T-cell (primary cell): ENCODE measurements around the gene PIP5K1C. TPM values are rescaled to one million over a fixed set of nuclear protein-coding genes. Genes with fewer than 3 reads are reported as not detected.
"Not testable (repeated sequence)": the region's sequence is repeated elsewhere in the genome, so short reads cannot be mapped to it uniquely, and the experiment has no call there.

Experiments used
- ATAC-seq, 4 experiments: fragments of 200-7000 bp in 3 of 4; fragments of 150-1000 bp in 1 of 4; cut with Tn5 transposase; replicated peaks in 1 of 4; 1 replicate in 3 of 4; 2 replicates in 1 of 4; pipeline ENCODE4 v1.10.0; 2021; ENCODE audit warnings: moderate library complexity in 3 of 4, mild to moderate bottlenecking in 2 of 4, moderate number of reproducible peaks in 1 of 4
- CTCF ChIA-PET, 2 donors: fragments of 300-600 bp; sonication (Branson Sonifier 250); formaldehyde crosslinking; loops; one replicate each; lab custom pipeline; 2022; ENCODE audit warnings: antibody characterized with exemption in 2 of 2; lab: Charles Lee
- POLR2A ChIA-PET, 2 donors: fragments of 300-600 bp; sonication (Branson Sonifier 250); formaldehyde crosslinking; loops; one replicate each; lab custom pipeline; 2022; ENCODE audit warnings: antibody characterized with exemption in 2 of 2; lab: Charles Lee
- DNase-seq, 35 experiments: peaks; one replicate each; pipeline versions ENCODE4 v3.0.0 to v3.0.0-alpha.2; 2013 to 2023
- H3K27ac ChIP-seq: one replicate; pipeline ENCODE4 v1.5.1; 2013; ENCODE audit warnings: low read length
- H3K27me3 ChIP-seq, 2 experiments: replicated peaks in 1 of 2; 1 replicate in 1 of 2; 2 replicates in 1 of 2; pipeline versions ENCODE4 v1.6.1 to v1.7.0; 2013; ENCODE audit warnings: low read length in 1 of 2, mixed read lengths in 1 of 2; ENCODE audit not compliant: control insufficient read depth in 2 of 2, insufficient read depth in 2 of 2; ENCODE audit errors: extremely low read depth in 1 of 2
- H3K36me3 ChIP-seq, 2 donors: 1 replicate in 1 of 2; 2 replicates in 1 of 2; pipeline versions ENCODE4 v1.6.1 to v1.7.0; 2013; ENCODE audit warnings: low read length in 1 of 2; ENCODE audit not compliant: control insufficient read depth in 2 of 2, insufficient read depth in 1 of 2; ENCODE audit errors: extremely low read depth in 1 of 2
- H3K4me1 ChIP-seq, 2 experiments: 1 replicate in 1 of 2; 2 replicates in 1 of 2; pipeline versions ENCODE4 v1.6.1 to v1.7.0; 2013; ENCODE audit warnings: low read length in 2 of 2, mixed read lengths in 1 of 2; ENCODE audit not compliant: insufficient read depth in 2 of 2, control insufficient read depth in 1 of 2; ENCODE audit errors: extremely low read depth in 1 of 2
- H3K4me3 ChIP-seq, 2 donors: 1 replicate in 1 of 2; 2 replicates in 1 of 2; pipeline versions ENCODE4 v1.5.1 to v1.7.0; 2013; ENCODE audit warnings: mild to moderate bottlenecking in 2 of 2, low read length in 1 of 2, moderate library complexity in 1 of 2; ENCODE audit not compliant: control insufficient read depth in 1 of 2; ENCODE audit errors: extremely low read depth in 1 of 2
- H3K9me3 ChIP-seq: 2 replicates; pipeline ENCODE4 v1.7.0; 2013
- H3K27ac Mint-ChIP-seq, 2 donors: one replicate each; pipeline ENCODE4 v1.8.0; 2020 to 2021; ENCODE audit warnings: mild to moderate bottlenecking in 2 of 2, mixed read lengths in 2 of 2
- H3K27me3 Mint-ChIP-seq, 2 donors: one replicate each; pipeline ENCODE4 v1.8.0; 2021 to 2022; ENCODE audit warnings: mixed read lengths in 2 of 2
- H3K36me3 Mint-ChIP-seq: one replicate; pipeline ENCODE4 v1.8.0; 2021; ENCODE audit warnings: mixed read lengths
- H3K4me1 Mint-ChIP-seq, 3 donors: one replicate each; pipeline ENCODE4 v1.8.0; 2020 to 2022; ENCODE audit warnings: mixed read lengths in 3 of 3, mild to moderate bottlenecking in 1 of 3
- H3K4me3 Mint-ChIP-seq, 3 donors: one replicate each; pipeline ENCODE4 v1.8.0; 2020 to 2022; ENCODE audit warnings: mild to moderate bottlenecking in 3 of 3, mixed read lengths in 3 of 3, moderate library complexity in 3 of 3
- H3K9me3 Mint-ChIP-seq, 3 donors: one replicate each; pipeline ENCODE4 v1.8.0; 2020 to 2022; ENCODE audit warnings: mixed read lengths in 3 of 3
- WGBS: methylation state at CpG from one replicate; pipeline ENCODE4 v1.1.5; 2013; ENCODE audit warnings: missing lambda C conversion rate; ENCODE audit not compliant: insufficient coverage; 5-methylcytosine and 5-hydroxymethylcytosine counted together
- total RNA-seq, 35 experiments: library from RNA in 6 of 35; stranded (reverse) in 6 of 35; fragments of 120-200 nt in 1 of 35; gene quantifications; one replicate each; pipeline versions ENCODE4 v1.2.1 to v1.2.4 and lab custom pipeline; 2013 to 2026

PIP5K1C gene
- total RNA-seq, 5 donors from 2014 or later (not counting 1 experiment from before 2014, with no cell fraction given) = 25.6 to 35.0 (median 32.1) TPM

GRCh38 chr19:3634496-3635045 is 65.7 kb downstream of the PIP5K1C start:
- Mint-ChIP-seq H3K27me3 (no peaks in the 10 kb centered on the region), H3K36me3 (peaks cover 7% of the 10 kb centered on the region)
- POLR2A ChIA-PET = no interaction called here

GRCh38 chr19:3633559-3633988 is 66.7 kb downstream of the PIP5K1C start:
- H3K4me1 ChIP-seq = no peaks in the 10 kb centered on the region
- peaks cover 7 to 10% of the 10 kb centered on the region in 2 donors for H3K36me3 ChIP-seq
- ATAC-seq = no peak
- no peak overlapping the region for H3K4me3 ChIP-seq
- H3K27ac Mint-ChIP-seq = no peak overlapping the region
- peaks cover 2% of the 10 kb centered on the region for H3K36me3 Mint-ChIP-seq
- no peak overlapping the region for H3K27ac ChIP-seq
- ChIA-PET POLR2A (no interaction called here), CTCF (no interaction called here)
- 92% methylated on average over 22 of the region's 22 CpGs for WGBS
- no peak for DNase-seq
- H3K27me3 Mint-ChIP-seq = no peaks in the 10 kb centered on the region
- H3K27me3 ChIP-seq = no peaks in the 10 kb centered on the region
- H3K4me1 Mint-ChIP-seq = no peaks in the 10 kb centered on the region
- no peak overlapping the region for H3K4me3 Mint-ChIP-seq
- H3K9me3 Mint-ChIP-seq = no peaks in the 10 kb centered on the region
- H3K9me3 ChIP-seq = no peaks in the 10 kb centered on the region

More at GRCh38 chr19:3634496-3635045, 65.7 kb downstream of the PIP5K1C start:
- Histone ChIP-seq H3K4me3 (no peak overlapping the region), H3K27me3 (no peaks in the 10 kb centered on the region), H3K4me1 (no peaks in the 10 kb centered on the region), H3K27ac (no peak overlapping the region), H3K36me3 (peaks cover 7 to 17% of the 10 kb centered on the region in 2 donors), H3K9me3 (no peaks in the 10 kb centered on the region)
- CTCF ChIA-PET = no interaction called here
- DNase-seq (no peak), ATAC-seq (no peak)
- Mint-ChIP-seq H3K27ac (no peak overlapping the region), H3K9me3 (no peaks in the 10 kb centered on the region), H3K4me3 (no peak overlapping the region), H3K4me1 (no peaks in the 10 kb centered on the region)
- 90% methylated on average over 18 of the region's 19 CpGs for WGBS

GRCh38 chr19:3632739-3633558 is 67.3 kb downstream of the PIP5K1C start:
- DNase-seq (no peak), ATAC-seq (no peak)
- no peaks in the 10 kb centered on the region for H3K9me3 Mint-ChIP-seq
- H3K36me3 Mint-ChIP-seq = no peaks in the 10 kb centered on the region
- no peak overlapping the region for H3K4me3 Mint-ChIP-seq
- Histone ChIP-seq H3K4me3 (no peak overlapping the region), H3K27me3 (no peaks in the 10 kb centered on the region), H3K9me3 (no peaks in the 10 kb centered on the region), H3K4me1 (no peaks in the 10 kb centered on the region), H3K27ac (no peak overlapping the region), H3K36me3 (peaks cover 5 to 7% of the 10 kb centered on the region in 2 donors)
- POLR2A ChIA-PET = no interaction called here
- no peaks in the 10 kb centered on the region for H3K27me3 Mint-ChIP-seq
- WGBS = 95% methylated on average over 46 of the region's 50 CpGs
- CTCF ChIA-PET = no interaction called here
- no peak overlapping the region for H3K27ac Mint-ChIP-seq
- H3K4me1 Mint-ChIP-seq = no peaks in the 10 kb centered on the region

GRCh38 chr19:3632098-3632497 is 68.2 kb downstream of the PIP5K1C start:
- H3K4me1 ChIP-seq = peaks cover 0 to 6% of the 10 kb centered on the region in 2 experiments
- H3K9me3 ChIP-seq = no peaks in the 10 kb centered on the region
- H3K4me1 Mint-ChIP-seq = peaks cover 3 to 5% (median 3%) of the 10 kb centered on the region in 3 donors
- no peak overlapping the region for H3K4me3 Mint-ChIP-seq
- CTCF ChIA-PET = no interaction called here
- H3K4me3 ChIP-seq = no peak overlapping the region
- whole genome bisulfite sequencing = 95% methylated on average over 15 of the region's 16 CpGs
- H3K27me3 ChIP-seq = no peaks in the 10 kb centered on the region
- H3K36me3 Mint-ChIP-seq = no peaks in the 10 kb centered on the region
- peaks cover 4 to 7% of the 10 kb centered on the region in 2 donors for H3K36me3 ChIP-seq
- no peaks in the 10 kb centered on the region for H3K9me3 Mint-ChIP-seq
- H3K27ac Mint-ChIP-seq = no peak overlapping the region
- no peak for ATAC-seq
- no peaks in the 10 kb centered on the region for H3K27me3 Mint-ChIP-seq
- no peak overlapping the region for H3K27ac ChIP-seq
- POLR2A ChIA-PET = no interaction called here
- no peak for DNase-seq

GRCh38 chr19:3631053-3631861 is 69.0 kb downstream of the PIP5K1C start:
- ATAC-seq (no peak), DNase-seq (no peak)
- no peak overlapping the region for H3K4me3 Mint-ChIP-seq
- Histone ChIP-seq H3K4me1 (peaks cover 0 to 8% of the 10 kb centered on the region in 2 experiments), H3K27ac (no peak overlapping the region), H3K36me3 (peaks cover 0 to 2% of the 10 kb centered on the region in 2 donors), H3K9me3 (no peaks in the 10 kb centered on the region), H3K4me3 (no peak overlapping the region), H3K27me3 (no peaks in the 10 kb centered on the region)
- no peaks in the 10 kb centered on the region for H3K36me3 Mint-ChIP-seq
- H3K27me3 Mint-ChIP-seq = no peaks in the 10 kb centered on the region
- ChIA-PET CTCF (no interaction called here), POLR2A (no interaction called here)
- H3K9me3 Mint-ChIP-seq = no peaks in the 10 kb centered on the region
- peaks cover 9 to 13% (median 12%) of the 10 kb centered on the region in 3 donors for H3K4me1 Mint-ChIP-seq
- WGBS = 95% methylated on average over 36 of the region's 43 CpGs
- no peak overlapping the region for H3K27ac Mint-ChIP-seq

- H3K36me3 ChIP-seq, ATAC-seq, H3K9me3 Mint-ChIP-seq, H3K36me3 Mint-ChIP-seq, H3K9me3 ChIP-seq, H3K27ac Mint-ChIP-seq, H3K27me3 ChIP-seq, DNase-seq, H3K27me3 Mint-ChIP-seq, H3K27ac ChIP-seq, H3K4me3 ChIP-seq, H3K4me3 Mint-ChIP-seq: not testable (repeated sequence)
- WGBS = 69% methylated on average over 7 of the region's 9 CpGs
- peaks cover 6 to 32% of the 10 kb centered on the region in 2 experiments for H3K4me1 ChIP-seq
- ChIA-PET CTCF (interaction anchor here in 1 of 2 donors (0.6 to 0.8 kb wide), 2 partner anchors 43 to 69 kb away, joined by 3 to 7 read pairs; no protein-coding TSS in a partner anchor), POLR2A (interaction anchor here in 1 of 2 donors (0.7 kb wide), 1 partner anchor 291 kb away, joined by 9 read pairs; no protein-coding TSS in a partner anchor)
- H3K4me1 Mint-ChIP-seq = peaks cover 27 to 32% (median 28%) of the 10 kb centered on the region in 3 donors
These were observed 71.5 kb downstream of the PIP5K1C start for GRCh38 chr19:3628766-3629165.
